GM12873 (cell line): ENCODE results near the gene ASIC3.

ENCODE experiments used
- TF ChIP-seq, protein P1 (sequence below): IDR thresholded peaks from 2 replicates; pipeline ENCODE4 v1.5.1; 2012; ENCODE audit warnings: low read depth, mild to moderate bottlenecking, moderate library complexity, low read length, control low read depth; ENCODE audit not compliant: insufficient read depth; ENCODE audit errors: missing control alignments

ASIC3 gene

DNA sequence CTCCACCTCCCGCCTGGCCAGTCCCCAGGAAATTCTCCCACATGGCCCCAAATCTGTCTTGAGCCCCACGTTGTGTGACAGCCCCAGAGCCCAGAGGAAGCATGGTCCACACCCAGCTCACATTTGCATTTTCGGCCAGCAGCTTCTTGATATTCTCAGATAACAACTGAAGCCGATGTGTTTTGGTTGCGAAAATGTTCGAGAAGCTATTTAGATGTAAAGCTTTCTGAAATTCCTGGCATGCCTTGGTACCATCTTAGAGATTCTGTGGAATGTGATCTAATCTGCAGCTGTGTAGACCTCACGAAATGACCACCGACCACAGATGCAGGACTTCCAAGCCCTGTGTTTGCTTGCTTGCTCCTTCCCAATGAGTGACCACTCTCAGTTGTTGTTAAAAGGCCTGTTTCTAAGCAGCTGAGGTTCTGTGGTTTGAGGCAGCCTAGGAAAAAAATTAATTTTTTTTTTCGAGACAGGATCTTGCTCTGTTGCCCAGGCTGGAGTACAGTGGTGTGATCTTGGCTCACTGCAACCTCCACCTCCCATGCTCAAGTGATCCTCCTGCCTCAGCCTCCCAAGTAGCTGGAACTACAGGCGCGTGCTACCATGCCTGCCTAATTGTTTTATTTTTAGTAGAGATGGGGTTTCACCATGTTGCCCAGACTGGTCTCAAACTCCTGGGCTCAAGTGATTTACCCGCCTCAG is 19.9 kb downstream of the ASIC3 start:
- TF ChIP-seq, protein P1, sequence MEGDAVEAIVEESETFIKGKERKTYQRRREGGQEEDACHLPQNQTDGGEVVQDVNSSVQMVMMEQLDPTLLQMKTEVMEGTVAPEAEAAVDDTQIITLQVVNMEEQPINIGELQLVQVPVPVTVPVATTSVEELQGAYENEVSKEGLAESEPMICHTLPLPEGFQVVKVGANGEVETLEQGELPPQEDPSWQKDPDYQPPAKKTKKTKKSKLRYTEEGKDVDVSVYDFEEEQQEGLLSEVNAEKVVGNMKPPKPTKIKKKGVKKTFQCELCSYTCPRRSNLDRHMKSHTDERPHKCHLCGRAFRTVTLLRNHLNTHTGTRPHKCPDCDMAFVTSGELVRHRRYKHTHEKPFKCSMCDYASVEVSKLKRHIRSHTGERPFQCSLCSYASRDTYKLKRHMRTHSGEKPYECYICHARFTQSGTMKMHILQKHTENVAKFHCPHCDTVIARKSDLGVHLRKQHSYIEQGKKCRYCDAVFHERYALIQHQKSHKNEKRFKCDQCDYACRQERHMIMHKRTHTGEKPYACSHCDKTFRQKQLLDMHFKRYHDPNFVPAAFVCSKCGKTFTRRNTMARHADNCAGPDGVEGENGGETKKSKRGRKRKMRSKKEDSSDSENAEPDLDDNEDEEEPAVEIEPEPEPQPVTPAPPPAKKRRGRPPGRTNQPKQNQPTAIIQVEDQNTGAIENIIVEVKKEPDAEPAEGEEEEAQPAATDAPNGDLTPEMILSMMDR = no peak

DNA sequence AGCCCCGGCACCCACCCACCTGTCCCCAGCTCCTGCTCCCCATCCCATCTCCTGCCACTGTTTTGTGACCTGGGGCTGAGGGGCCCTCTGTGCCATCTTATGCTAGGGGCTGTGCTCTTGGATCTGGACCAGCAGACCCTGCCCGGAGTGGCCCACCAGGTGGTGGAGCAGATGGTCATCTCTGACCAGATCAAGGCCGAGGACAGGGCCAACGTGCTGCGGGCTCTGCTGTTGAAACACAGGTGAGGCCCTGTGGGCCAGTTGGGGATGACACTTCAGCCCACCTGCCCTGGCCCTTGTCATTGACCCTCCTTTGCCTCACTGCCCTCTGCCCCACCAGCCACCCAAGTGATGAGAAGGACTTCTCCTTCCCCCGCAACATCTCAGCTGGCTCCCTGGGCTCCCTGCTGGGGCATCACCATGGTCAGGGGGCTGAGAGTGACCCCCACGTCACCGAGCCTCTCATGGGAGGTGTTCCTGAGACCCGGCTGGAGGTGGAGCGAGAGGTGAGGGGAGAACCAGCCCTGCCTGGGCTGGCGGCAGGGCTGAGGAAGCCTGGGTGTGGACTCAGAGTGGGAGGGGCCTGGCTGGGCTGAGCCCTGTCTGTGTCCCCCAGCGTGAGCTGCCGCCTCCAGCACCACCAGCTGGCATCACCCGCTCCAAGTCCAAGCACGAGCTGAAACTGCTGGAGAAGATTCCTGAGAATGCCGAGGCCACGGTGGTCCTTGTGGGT is 21.7 kb downstream of the ASIC3 start:
- TF ChIP-seq, protein P1 = no peak

DNA sequence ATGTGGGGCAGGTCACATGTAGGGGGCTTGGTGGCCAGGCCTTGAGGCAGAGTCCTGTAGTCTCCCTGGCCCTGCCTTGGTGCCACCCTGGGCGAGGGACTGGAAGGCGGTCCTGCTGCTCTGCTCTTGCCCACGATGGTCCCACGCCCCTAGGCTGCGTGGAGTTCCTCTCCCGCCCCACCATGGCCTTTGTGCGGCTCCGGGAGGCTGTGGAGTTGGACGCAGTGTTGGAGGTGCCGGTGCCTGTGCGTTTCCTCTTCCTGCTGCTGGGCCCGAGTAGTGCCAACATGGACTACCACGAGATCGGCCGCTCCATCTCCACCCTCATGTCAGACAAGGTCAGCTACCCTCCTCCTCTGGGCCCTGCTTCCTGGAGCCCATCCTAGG is 22.2 kb downstream of the ASIC3 start:
- TF ChIP-seq, protein P1 = no peak

DNA sequence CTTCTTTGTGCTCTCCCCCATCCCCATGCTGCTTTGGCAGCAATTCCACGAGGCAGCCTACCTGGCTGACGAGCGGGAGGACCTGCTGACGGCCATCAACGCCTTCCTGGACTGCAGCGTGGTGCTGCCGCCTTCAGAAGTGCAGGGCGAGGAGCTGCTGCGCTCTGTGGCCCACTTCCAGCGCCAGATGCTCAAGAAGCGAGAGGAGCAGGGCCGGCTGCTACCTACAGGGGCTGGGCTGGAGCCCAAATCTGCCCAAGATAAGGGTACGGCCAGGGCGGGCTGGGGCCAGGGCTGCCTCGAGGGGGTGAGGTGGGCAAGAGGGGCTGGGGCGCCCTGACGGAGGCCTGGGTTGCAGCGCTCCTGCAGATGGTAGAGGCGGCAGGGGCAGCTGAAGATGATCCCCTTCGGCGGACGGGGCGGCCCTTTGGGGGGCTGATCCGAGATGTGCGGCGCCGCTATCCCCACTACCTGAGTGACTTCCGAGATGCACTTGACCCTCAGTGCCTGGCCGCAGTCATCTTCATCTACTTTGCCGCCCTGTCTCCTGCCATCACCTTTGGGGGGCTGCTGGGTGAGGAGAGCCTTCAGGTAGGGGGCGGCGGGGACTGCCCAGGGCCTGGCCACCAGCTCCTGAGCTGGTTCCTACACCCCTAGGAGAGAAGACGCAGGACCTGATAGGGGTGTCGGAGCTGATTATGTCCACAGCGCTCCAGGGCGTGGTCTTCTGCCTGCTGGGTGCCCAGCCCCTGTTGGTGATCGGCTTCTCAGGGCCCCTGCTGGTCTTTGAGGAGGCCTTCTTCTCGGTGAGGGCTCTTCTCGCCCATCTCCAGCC is 22.9 kb downstream of the ASIC3 start:
- TF ChIP-seq, protein P1 = no peak

DNA sequence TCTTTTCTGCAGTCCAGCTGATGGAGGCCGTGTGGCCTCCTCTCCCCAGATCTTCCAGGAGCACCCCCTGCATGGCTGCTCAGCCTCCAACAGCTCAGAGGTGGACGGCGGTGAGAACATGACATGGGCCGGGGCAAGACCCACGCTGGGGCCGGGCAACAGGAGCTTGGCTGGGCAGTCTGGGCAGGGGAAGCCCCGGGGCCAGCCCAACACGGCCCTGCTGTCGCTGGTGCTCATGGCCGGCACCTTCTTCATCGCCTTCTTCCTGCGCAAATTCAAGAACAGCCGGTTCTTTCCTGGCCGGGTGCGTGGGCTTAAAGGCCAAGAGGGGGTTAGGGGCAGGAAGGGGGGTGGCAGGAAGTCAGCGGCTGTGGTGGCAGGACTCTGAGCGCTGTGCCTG is 25.7 kb downstream of the ASIC3 start:
- TF ChIP-seq, protein P1 = no peak

DNA sequence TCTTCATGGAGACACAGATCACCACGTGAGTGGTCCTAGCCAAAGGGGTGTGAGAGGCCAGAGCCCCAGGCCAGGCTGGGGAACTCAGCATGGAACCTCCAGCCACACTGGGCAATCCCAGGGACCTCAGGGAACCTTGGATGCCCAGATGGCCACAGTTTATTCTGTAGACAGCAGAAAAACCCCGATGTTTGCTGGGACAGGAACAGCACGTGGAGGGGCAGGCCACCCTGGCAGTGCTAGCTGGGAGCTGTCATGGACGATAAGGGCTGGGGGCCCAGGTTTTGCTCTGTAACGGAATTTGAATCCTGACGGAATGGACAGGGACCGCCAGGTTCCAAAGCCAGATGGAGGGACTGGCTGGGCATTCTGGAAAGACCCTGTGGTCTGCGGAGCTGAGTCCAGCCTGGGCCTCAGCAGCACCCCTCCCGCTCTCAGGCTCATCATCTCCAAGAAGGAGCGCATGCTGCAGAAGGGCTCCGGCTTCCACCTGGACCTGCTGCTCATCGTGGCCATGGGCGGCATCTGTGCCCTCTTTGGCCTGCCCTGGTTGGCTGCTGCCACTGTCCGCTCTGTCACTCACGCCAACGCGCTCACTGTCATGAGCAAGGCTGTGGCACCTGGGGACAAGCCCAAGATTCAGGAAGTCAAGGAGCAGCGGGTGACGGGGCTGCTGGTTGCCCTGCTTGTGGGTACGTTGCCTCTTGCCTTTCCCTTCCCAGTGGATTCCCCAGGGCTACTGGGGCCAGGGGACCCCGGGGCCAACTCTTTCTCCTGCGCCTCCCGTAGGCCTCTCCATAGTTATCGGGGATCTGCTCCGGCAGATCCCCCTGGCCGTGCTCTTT is 26.7 kb downstream of the ASIC3 start:
- TF ChIP-seq, protein P1 = no peak
